Lower leg skin (tissue), 3 donors: ENCODE results near the gene ANAPC5.

Experiments used
- CTCF ChIP-seq, 3 donors: fragments of 450-650 bp; IDR thresholded peaks; one replicate each; pipeline ENCODE4 v1.5.1; 2016; ENCODE audit warnings: antibody characterized with exemption in 3 of 3, mild to moderate bottlenecking in 3 of 3, moderate library complexity in 2 of 3
- POLR2A ChIP-seq, 2 donors: fragments of 450-650 bp; IDR thresholded peaks; one replicate each; pipeline ENCODE4 v1.6.1; 2016 to 2017; ENCODE audit warnings: antibody characterized with exemption in 2 of 2, mild to moderate bottlenecking in 1 of 2, moderate library complexity in 1 of 2

GRCh38 chr12:121333747-121334146, 18.5 kb downstream of the ANAPC5 start:
- TF ChIP-seq CTCF (IDR thresholded peaks at IDR 0.05), result no peak
- TF ChIP-seq POLR2A (IDR thresholded peaks at IDR 0.05), result no peak
